Measurements from ENCODE around the gene LRRC75A.

LRRC75A gene

GRCh38 chr17:16494059-16494458 is 2.1 kb upstream of the LRRC75A start:
- TF ChIP-seq, protein P1, sequence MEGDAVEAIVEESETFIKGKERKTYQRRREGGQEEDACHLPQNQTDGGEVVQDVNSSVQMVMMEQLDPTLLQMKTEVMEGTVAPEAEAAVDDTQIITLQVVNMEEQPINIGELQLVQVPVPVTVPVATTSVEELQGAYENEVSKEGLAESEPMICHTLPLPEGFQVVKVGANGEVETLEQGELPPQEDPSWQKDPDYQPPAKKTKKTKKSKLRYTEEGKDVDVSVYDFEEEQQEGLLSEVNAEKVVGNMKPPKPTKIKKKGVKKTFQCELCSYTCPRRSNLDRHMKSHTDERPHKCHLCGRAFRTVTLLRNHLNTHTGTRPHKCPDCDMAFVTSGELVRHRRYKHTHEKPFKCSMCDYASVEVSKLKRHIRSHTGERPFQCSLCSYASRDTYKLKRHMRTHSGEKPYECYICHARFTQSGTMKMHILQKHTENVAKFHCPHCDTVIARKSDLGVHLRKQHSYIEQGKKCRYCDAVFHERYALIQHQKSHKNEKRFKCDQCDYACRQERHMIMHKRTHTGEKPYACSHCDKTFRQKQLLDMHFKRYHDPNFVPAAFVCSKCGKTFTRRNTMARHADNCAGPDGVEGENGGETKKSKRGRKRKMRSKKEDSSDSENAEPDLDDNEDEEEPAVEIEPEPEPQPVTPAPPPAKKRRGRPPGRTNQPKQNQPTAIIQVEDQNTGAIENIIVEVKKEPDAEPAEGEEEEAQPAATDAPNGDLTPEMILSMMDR (IDR thresholded peaks at IDR 0.05; ENCODE audit: insufficient read depth, low read depth, low read length, missing control alignments): no peak
- DNase-seq (ENCODE audit: low read depth): no peak
- no peak overlapping the region for H3K4me3 ChIP-seq (ENCODE audit: low read depth, low read length)

DNA sequence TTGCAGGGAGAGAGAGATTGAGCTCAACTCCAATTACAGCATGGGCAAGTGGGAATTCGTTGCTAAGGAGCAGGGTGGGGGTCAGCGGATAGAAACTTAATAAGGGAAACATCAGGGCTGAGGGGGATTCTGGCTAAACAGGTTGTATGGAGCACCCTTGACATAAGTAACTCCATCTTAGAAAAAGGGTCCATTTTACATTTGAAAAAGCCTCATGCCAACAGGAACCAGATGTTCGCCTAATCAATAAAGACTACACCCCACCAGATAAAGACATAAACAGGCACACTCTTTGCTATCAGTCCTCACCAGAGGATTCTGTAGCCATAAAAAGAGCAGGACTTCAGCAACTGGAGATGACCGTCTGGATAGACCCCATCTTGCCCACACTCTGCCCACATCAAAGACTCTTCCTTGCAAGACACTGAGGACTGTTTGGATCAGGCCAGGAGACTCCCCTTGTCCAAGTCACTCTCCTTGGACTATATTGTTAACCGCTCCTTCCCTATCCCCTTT is 1.6 kb upstream of the LRRC75A start:
- H3K4me3 ChIP-seq (ENCODE audit: low read depth, low read length): no peak overlapping the region
- TF ChIP-seq, protein P1 (IDR thresholded peaks at IDR 0.05; ENCODE audit: insufficient read depth, low read depth, low read length, missing control alignments): no peak

GRCh38 chr17:16492613-16493530 is 879 bp upstream of the LRRC75A start:
- TF ChIP-seq, protein P1 (IDR thresholded peaks at IDR 0.05; ENCODE audit: insufficient read depth, low read depth, low read length, missing control alignments): no peak
- DNase-seq (ENCODE audit: low read depth): no peak
- no peak overlapping the region for H3K4me3 ChIP-seq (ENCODE audit: low read depth, low read length)

More for the DNA sequence above, 1.6 kb upstream of the LRRC75A start:
- DNase-seq (ENCODE audit: low read depth): no peak

- DNase-seq (ENCODE audit: low read depth): no peak
- peak overlapping the region; percentile 21; the same call in 1 of the 2 replicates for H3K4me3 ChIP-seq (ENCODE audit: low read depth, low read length)
- TF ChIP-seq, protein P1 (IDR thresholded peaks at IDR 0.05; ENCODE audit: insufficient read depth, low read depth, low read length, missing control alignments): no peak
These were observed 776 bp downstream of the LRRC75A start for GRCh38 chr17:16491131-16491702.

DNA sequence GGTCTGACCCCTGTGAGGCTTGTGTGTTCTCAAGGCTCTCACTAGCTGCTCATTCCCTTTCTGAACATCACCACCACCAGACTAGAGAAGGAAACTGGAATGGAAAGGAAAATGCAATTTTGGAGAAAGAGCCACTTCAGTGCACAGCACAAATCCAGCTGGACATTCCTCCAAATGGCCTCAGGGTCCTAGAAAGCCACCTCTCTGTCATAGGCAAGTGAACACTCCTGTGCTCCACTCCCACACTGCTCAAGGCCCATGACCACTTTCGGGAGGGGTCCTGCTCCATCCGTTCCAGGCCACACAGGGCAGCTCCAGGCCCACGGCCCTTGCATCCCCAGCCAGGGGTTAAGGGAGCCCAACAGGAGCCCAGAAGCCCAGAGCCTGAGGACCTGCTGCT is 2.6 kb downstream of the LRRC75A start:
- no peak overlapping the region for H3K4me3 ChIP-seq (ENCODE audit: low read depth, low read length)
- DNase-seq (ENCODE audit: low read depth): no peak
- TF ChIP-seq, protein P1 (IDR thresholded peaks at IDR 0.05; ENCODE audit: insufficient read depth, low read depth, low read length, missing control alignments): no peak

DNA sequence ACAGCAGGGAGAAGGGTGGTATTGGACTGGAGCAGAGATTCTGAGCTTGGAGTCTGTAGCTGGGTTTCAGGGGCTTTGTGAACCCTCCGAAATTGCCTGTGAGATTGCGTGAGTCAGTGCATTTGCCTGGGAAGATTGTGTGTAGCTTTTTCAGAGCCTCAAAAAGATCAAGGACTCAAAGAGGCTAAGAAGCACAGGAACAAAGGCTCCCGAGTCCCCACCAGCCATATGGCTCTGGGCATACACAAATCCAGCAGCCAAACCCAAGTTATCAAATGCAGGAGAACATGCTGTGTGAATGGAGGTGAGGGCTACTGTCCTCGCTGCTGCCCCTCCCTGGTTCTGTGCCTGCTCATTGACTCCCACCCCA is 3.0 kb downstream of the LRRC75A start:
- DNase-seq (ENCODE audit: low read depth): no peak
- H3K4me3 ChIP-seq (ENCODE audit: low read depth, low read length): no peak overlapping the region
- TF ChIP-seq, protein P1 (IDR thresholded peaks at IDR 0.05; ENCODE audit: insufficient read depth, low read depth, low read length, missing control alignments): no peak

All from GM12865 (cell line).